ENCODE data around the gene IL13RA1.

The IL13RA1 gene

GRCh38 chrX:118734909-118735308, 7.5 kb downstream of the IL13RA1 start:
- DNase-seq: no peak
- no peaks in the 10 kb centered on the region for H3K27me3 ChIP-seq (replicated peaks)
- in situ Hi-C loops (cut with HindIII; ENCODE audit: low pct_ligation_motif_present, low sequenced_read_pairs): no loop called here
- no peak for TF ChIP-seq CTCF (IDR thresholded peaks at IDR 0.05; ENCODE audit: low read depth, low read length, missing control alignments)
- no peak overlapping the region for H3K4me3 ChIP-seq (ENCODE audit: low read depth, low read length)
- H3K36me3 ChIP-seq (replicated peaks): no peaks in the 10 kb centered on the region
- H3K27ac ChIP-seq: no peak overlapping the region

- H3K27me3 ChIP-seq (replicated peaks): no peaks in the 10 kb centered on the region
- no peak for DNase-seq
- H3K4me3 ChIP-seq (ENCODE audit: low read depth, low read length): no peak overlapping the region
- H3K27ac ChIP-seq: no peak overlapping the region
- no peaks in the 10 kb centered on the region for H3K36me3 ChIP-seq (replicated peaks)
- no peak for TF ChIP-seq CTCF (IDR thresholded peaks at IDR 0.05; ENCODE audit: low read depth, low read length, missing control alignments)
- in situ Hi-C loops (cut with HindIII; ENCODE audit: low pct_ligation_motif_present, low sequenced_read_pairs): no loop called here
Observed at GRCh38 chrX:118736394-118737010, 9.1 kb downstream of the IL13RA1 start.

DNA sequence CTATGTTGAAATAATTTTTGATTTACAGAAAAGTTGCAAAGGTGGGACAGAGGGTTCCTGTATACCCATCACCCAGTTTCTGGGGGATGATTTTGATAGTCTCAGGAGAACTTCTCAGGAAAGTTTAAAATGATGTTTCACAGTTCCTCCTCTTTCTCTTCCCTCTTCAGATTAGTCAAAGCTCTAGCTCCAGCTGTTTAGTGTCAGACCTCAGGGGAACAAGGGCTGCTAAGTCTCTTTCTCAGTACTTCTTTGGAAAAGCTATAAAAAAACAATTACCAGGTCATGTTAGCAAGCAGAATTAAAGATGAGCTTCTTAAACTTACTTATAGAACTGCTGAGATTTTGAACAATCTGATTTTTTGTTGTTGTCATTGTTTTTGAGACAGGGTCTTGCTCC, 12.2 kb downstream of the IL13RA1 start:
- Histone ChIP-seq H3K36me3 (replicated peaks) (no peaks in the 10 kb centered on the region), H3K27me3 (replicated peaks) (no peaks in the 10 kb centered on the region), H3K27ac (no peak overlapping the region), H3K4me3 (ENCODE audit: low read depth, low read length) (no peak overlapping the region)
- DNase-seq: no peak
- in situ Hi-C loops (cut with HindIII; ENCODE audit: low pct_ligation_motif_present, low sequenced_read_pairs): no loop called here
- no peak for TF ChIP-seq CTCF (IDR thresholded peaks at IDR 0.05; ENCODE audit: low read depth, low read length, missing control alignments)

GRCh38 chrX:118740276-118740889, 13.0 kb downstream of the IL13RA1 start:
- in situ Hi-C loops (cut with HindIII; ENCODE audit: low pct_ligation_motif_present, low sequenced_read_pairs): no loop called here
- H3K4me3 ChIP-seq (ENCODE audit: low read depth, low read length): no peak overlapping the region
- no peaks in the 10 kb centered on the region for H3K36me3 ChIP-seq (replicated peaks)
- no peak for DNase-seq
- no peaks in the 10 kb centered on the region for H3K27me3 ChIP-seq (replicated peaks)
- H3K27ac ChIP-seq: no peak overlapping the region
- TF ChIP-seq CTCF (IDR thresholded peaks at IDR 0.05; ENCODE audit: low read depth, low read length, missing control alignments): no peak

DNA sequence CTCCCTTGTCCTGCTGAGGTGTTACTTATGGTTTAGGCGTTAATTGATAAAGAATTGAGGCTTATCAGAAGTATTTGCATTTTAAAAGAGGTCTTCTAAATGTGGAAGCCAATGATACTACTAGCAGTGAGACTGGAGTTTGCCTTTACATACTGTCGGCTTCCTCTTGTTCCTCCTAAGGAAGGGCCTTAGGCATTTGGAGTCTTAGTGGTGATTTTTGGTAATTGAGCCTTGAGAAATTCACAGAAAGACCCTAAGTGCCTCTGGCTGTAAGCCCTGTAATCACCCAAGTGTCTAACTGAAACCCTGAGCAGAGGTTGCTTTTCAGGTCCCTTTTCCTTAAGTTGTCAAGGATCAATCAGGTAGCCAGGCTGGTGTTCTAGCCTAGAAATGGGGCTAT, 14.8 kb downstream of the IL13RA1 start:
- no peaks in the 10 kb centered on the region for H3K36me3 ChIP-seq (replicated peaks)
- in situ Hi-C loops (cut with HindIII; ENCODE audit: low pct_ligation_motif_present, low sequenced_read_pairs): no loop called here
- no peak overlapping the region for H3K27ac ChIP-seq
- no peak for TF ChIP-seq CTCF (IDR thresholded peaks at IDR 0.05; ENCODE audit: low read depth, low read length, missing control alignments)
- no peak overlapping the region for H3K4me3 ChIP-seq (ENCODE audit: low read depth, low read length)
- H3K27me3 ChIP-seq (replicated peaks): no peaks in the 10 kb centered on the region
- DNase-seq: no peak

DNA sequence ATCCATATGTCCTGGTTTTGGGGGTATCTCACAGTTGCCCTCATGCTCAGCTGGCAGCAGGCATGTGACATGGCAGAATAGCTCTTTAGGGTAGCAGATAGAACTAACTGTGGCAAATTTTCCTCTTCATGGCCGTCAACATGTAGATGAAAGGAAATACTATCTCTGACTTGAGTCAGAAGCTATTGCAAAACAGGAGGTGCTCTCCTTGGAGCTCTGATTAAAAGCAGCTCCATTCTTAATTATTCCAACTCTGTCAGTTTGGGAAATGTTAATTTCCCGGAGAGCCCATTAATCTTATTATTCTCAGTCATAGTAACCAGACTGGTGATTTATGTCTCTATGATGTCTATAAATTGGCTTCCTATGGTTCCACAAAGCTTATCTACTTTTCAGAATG, 18.2 kb downstream of the IL13RA1 start:
- no peak for TF ChIP-seq CTCF (IDR thresholded peaks at IDR 0.05; ENCODE audit: low read depth, low read length, missing control alignments)
- in situ Hi-C loops (cut with HindIII; ENCODE audit: low pct_ligation_motif_present, low sequenced_read_pairs): no loop called here
- Histone ChIP-seq H3K4me3 (ENCODE audit: low read depth, low read length) (no peak overlapping the region), H3K36me3 (replicated peaks) (no peaks in the 10 kb centered on the region), H3K27ac (no peak overlapping the region), H3K27me3 (replicated peaks) (no peaks in the 10 kb centered on the region)
- no peak for DNase-seq

All from brain microvascular endothelial cell (primary cell).